ENCODE data around the gene CYGB.

DNA sequence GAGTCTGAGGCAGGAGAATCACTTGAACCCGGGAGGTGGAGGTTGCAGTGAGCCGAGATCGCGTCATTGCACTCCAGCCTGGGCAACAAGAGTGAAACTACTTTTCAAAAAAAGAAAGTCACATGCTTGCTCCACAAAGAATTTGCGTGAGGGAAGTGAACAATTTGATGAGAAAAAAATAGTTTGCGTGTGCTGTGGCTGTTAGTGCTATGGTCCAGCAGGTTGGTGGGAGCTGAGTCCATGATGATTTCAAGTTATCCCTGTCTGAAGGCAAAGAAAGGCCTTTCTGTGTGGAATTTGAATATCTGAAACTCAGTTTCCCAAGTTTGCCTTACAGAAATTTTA lies 23.3 kb upstream of the CYGB start:
- TF ChIP-seq POLR2A (IDR thresholded peaks at IDR 0.05): no peak
- no peak for TF ChIP-seq CTCF (IDR thresholded peaks at IDR 0.05)

Measured in adrenal gland (tissue), 5 donors.